Right lobe of liver (tissue), 6 donors: ENCODE results near the gene UBE2E2. TPM values are rescaled to one million over a fixed set of nuclear protein-coding genes. Genes with fewer than 3 reads are reported as not detected.

ENCODE experiments used
- ATAC-seq, 4 donors: fragments of 200-7000 bp; cut with Tn5 transposase; one replicate each; pipeline ENCODE4 v1.9.1; 2020; ENCODE audit warnings: mild to moderate bottlenecking in 4 of 4, moderate library complexity in 4 of 4
- DNase-seq, 3 donors: peaks; one replicate each; pipeline ENCODE4 v3.0.0-alpha.2; 2020
- H3K27ac ChIP-seq, 3 donors: fragments of 200-600 bp; one replicate each; pipeline ENCODE4 v1.8.0; 2022
- H3K27me3 ChIP-seq, 2 donors: fragments of 200-600 bp; one replicate each; pipeline ENCODE4 v1.8.0; 2022
- H3K36me3 ChIP-seq, 4 donors: fragments of 200-600 bp; sonication (generic) in 1 of 4; one replicate each; pipeline versions ENCODE4 v1.5.1 to v1.8.0; 2017 to 2022; ENCODE audit warnings: control low read depth in 1 of 4
- H3K4me1 ChIP-seq, 4 donors: fragments of 200-600 bp; sonication (generic) in 1 of 4; one replicate each; pipeline versions ENCODE4 v1.5.1 to v1.8.0; 2017 to 2022; ENCODE audit warnings: control low read depth in 1 of 4
- H3K4me3 ChIP-seq, 3 donors: fragments of 200-600 bp; one replicate each; pipeline ENCODE4 v1.8.0; 2022
- H3K9me3 ChIP-seq, 4 donors: fragments of 200-600 bp; sonication (generic) in 1 of 4; one replicate each; pipeline versions ENCODE4 v1.5.1 to v1.8.0; 2017 to 2022; ENCODE audit warnings: control low read depth in 1 of 4
- CTCF ChIP-seq, 4 donors: fragments of 200-600 bp in 3 of 4; fragments of 450-650 bp in 1 of 4; IDR thresholded peaks; one replicate each; pipeline versions ENCODE4 v1.5.1 to v1.8.0; 2016 to 2022; ENCODE audit warnings: antibody characterized with exemption in 4 of 4, mild to moderate bottlenecking in 2 of 4
- POLR2A ChIP-seq: fragments of 450-650 bp; IDR thresholded peaks from one replicate; pipeline ENCODE4 v1.6.1; 2017; ENCODE audit warnings: antibody characterized with exemption, mild to moderate bottlenecking
- WGBS: methylation state at CpG from one replicate; pipeline ENCODE4 v1.1.6; 2018; ENCODE audit warnings: low coverage, low lambda C conversion rate; ENCODE audit not compliant: insufficient coverage; ENCODE audit errors: missing lambda C conversion rate; 5-methylcytosine and 5-hydroxymethylcytosine counted together
- intact Hi-C, 2 donors: fragments of 100-400 bp; cut with DNase I; formaldehyde crosslinking; loops; one replicate each; pipeline versions ENCODE4 v1.11.2 to v1.14.1; 2022
- long read RNA-seq: library from polyadenylated mRNA; unstranded; transcript quantifications from one replicate; pipeline ENCODE4 v2.0.0, GENCODE V29; 2019
- total RNA-seq, 6 experiments: library from RNA; depleted of rRNA in 2 of 6; stranded (reverse); fragments of >200 nt in 2 of 6; fragmentation: NEBNext Ultra II Directional in 3 of 6; extraction: Animal tissue kit (Norgen Biotek cat#: 25700) in 3 of 6; gene quantifications; one replicate each; pipeline versions ENCODE4 v1.1.0 to v1.2.4, GENCODE V29; 2016 to 2023
- donor health status: DM: no; HTN: yes; CAD: no.
- donor health status: DM: no; HTN: no; CAD: no.
- donor health status: DM: no; HTN: no; CAD: no.
- donor health status: DM: no; HTN: yes; CAD: no.
- donor health status: DM: no; HTN: yes; CAD: no.

UBE2E2 gene
- total RNA-seq = 10 to 100 TPM; 17.2 to 29.1 (median 18.1) TPM
- long read RNA-seq, partial matches to known transcripts = 0 of 1 reads
- long read RNA-seq, other reads (novel, unspliced or antisense) = 1 of 1 reads

GRCh38 chr3:23202921-23203707, at the start of gene UBE2E2:
TSS of gene UBE2E2 (plus strand) at chr3:23203327.
- DNase-seq = peak; percentile 81 to 84 (median 81)
- H3K9me3 ChIP-seq = no peaks in the 10 kb centered on the region
- peak within 1 kb of the TSS; percentile 69 to 81 (median 76) for H3K27ac ChIP-seq
- intact Hi-C loops = no loop called here
- TF ChIP-seq CTCF (IDR thresholded peaks at IDR 0.05) (no peak), POLR2A (peak; percentile 83)
- H3K36me3 ChIP-seq = no peaks in the 10 kb centered on the region
- ATAC-seq = peak; percentile 89 to 92 (median 90)
- H3K4me1 ChIP-seq = peaks cover 0 to 19% (median 3%) of the 10 kb centered on the region in 4 donors
- H3K27me3 ChIP-seq = no peaks in the 10 kb centered on the region
- under 1% methylated on average over 17 of the region's 101 CpGs for WGBS
- peak within 1 kb of the TSS; percentile 86 to 90 (median 89) for H3K4me3 ChIP-seq

- intact Hi-C loops = no loop called here
- no peaks in the 10 kb centered on the region for H3K36me3 ChIP-seq
- no peaks in the 10 kb centered on the region for H3K9me3 ChIP-seq
- no peak overlapping the region for H3K4me3 ChIP-seq
- DNase-seq = no peak
- H3K4me1 ChIP-seq = no peaks in the 10 kb centered on the region
- no peak for ATAC-seq
- no peak overlapping the region for H3K27ac ChIP-seq
- 37% methylated on average over 1 of the region's 1 CpG for WGBS
- no peaks in the 10 kb centered on the region for H3K27me3 ChIP-seq
- TF ChIP-seq CTCF (IDR thresholded peaks at IDR 0.05) = no peak
- no peak for TF ChIP-seq POLR2A
Measured at GRCh38 chr3:23153436-23153835, 49.7 kb upstream of the UBE2E2 start.

GRCh38 chr3:23157331-23157730, 45.8 kb upstream of the UBE2E2 start:
- Histone ChIP-seq H3K27ac (no peak overlapping the region), H3K36me3 (no peaks in the 10 kb centered on the region), H3K27me3 (no peaks in the 10 kb centered on the region), H3K4me3 (no peak overlapping the region), H3K4me1 (no peaks in the 10 kb centered on the region), H3K9me3 (no peaks in the 10 kb centered on the region)
- ATAC-seq (no peak), DNase-seq (no peak)
- 81% methylated on average over 3 of the region's 3 CpGs for WGBS
- no peak for TF ChIP-seq CTCF (IDR thresholded peaks at IDR 0.05)
- intact Hi-C loops = no loop called here

- Histone ChIP-seq H3K27ac (no peak overlapping the region), H3K27me3 (no peaks in the 10 kb centered on the region), H3K36me3 (no peaks in the 10 kb centered on the region), H3K9me3 (no peaks in the 10 kb centered on the region), H3K4me3 (no peak overlapping the region), H3K4me1 (no peaks in the 10 kb centered on the region)
- DNase-seq (no peak), ATAC-seq (peak in 1 of 4 donors; percentile 69)
- 38% methylated on average over 2 of the region's 2 CpGs for WGBS
- TF ChIP-seq POLR2A (no peak), CTCF (IDR thresholded peaks at IDR 0.05) (no peak)
- intact Hi-C loops = no loop called here
Measured at GRCh38 chr3:23159929-23160328, 43.2 kb upstream of the UBE2E2 start.
